NCI-H1694 treated with DMSO at 0.1 percent for 48 hours (cell line): Measurements from ENCODE around the gene USP3.
"Not testable (repeated sequence)": the region's sequence is repeated elsewhere in the genome, so short reads cannot be mapped to it uniquely, and the experiment has no call there.

Experiments
- DNase-seq: peaks from one replicate; lab custom pipeline; 2025; lab: John Stamatoyannopoulos, UW

Gene USP3

DNA sequence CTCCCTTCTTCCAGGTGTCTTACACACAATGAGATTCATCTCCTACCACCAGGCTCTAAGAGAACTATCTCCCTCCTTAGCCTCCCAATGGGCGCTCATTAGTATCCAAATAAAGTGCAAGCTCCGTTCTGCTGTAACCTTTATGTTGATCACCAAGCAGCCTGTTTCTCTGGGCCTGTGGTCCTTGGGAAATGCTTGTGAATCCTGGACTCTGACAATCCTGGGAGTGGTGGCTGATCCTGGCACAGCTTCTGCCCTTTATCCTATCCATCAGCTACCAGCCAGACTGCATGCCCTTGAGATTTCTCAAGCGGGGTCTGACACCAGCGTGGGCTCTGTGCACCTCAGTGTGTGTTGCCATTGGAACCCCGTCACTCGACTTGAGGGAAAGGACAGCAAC lies 26.1 kb upstream of the USP3 start:
- no peak for DNase-seq

DNA sequence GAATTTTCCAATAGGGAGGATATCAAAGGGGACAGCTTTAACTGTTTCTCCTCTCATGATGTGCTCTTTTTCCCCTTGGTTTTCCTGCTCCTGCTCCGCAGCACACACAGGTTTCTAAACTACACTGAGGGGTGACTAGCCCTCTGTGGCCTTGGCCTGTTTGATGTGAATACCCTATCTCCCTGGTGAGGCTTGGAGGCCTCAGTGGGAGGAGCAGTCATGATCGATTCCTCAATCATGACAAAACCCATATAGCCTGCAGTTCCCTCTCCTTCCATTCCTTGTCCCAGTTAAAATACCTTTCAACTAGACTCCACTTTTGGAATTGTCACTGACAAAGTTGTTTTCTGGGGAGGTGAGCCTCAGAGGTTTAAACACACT lies 24.0 kb upstream of the USP3 start:
- DNase-seq = no peak

DNA sequence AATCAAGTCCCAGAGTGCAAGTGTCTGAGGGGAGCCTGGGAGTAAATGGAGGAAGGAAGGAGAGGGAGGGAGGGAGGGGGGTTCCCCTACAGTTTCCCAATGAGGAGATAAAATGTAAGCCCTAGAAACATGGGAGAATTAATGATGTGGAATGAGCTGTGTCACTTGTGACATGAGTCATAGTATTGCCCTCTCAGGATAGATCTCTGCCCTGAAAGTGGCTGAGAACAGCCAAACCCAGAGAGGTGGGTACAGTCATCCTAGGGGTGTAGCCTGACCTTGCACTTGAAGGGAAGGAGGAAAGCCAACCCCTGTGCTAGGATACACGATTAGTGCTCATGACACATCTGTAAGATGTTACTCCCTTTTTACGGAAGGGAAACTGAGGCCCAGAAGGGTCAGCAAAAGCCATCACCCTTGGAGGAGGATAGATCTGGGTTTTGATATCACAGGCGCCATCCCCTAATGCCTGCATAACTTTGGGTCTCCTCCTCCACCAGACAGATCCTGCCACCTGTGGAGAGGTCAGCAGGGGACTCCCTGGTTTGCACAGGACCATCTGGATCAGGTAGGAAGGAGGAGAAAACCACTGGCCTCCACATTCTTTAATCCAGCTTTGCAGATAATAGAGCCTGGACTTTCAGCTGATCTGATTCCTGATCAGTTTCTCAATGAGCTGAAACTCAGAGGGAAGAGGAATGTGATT lies 23.1 kb upstream of the USP3 start:
- no peak for DNase-seq

DNA sequence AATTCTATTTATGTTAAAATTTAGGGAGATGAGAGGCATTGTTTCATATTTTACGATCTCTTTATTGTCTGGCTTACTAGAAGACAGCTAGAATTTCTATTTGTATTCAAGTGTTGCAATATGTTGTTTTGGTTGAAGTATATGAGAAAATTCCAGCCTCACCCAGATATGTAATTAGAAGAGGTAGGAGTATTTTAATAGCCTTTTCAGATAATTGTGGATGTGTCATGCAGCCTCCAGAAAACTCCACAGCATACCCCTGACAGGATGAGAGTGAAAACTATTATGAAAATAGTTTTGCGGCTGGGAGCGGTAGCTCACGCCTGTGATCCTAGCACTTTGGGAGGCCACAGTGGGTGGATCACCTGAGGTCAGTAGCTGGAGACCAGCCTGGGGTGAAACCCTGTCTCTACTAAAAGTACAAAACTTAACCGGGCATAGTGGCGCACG lies 21.5 kb upstream of the USP3 start:
- no peak for DNase-seq

DNA sequence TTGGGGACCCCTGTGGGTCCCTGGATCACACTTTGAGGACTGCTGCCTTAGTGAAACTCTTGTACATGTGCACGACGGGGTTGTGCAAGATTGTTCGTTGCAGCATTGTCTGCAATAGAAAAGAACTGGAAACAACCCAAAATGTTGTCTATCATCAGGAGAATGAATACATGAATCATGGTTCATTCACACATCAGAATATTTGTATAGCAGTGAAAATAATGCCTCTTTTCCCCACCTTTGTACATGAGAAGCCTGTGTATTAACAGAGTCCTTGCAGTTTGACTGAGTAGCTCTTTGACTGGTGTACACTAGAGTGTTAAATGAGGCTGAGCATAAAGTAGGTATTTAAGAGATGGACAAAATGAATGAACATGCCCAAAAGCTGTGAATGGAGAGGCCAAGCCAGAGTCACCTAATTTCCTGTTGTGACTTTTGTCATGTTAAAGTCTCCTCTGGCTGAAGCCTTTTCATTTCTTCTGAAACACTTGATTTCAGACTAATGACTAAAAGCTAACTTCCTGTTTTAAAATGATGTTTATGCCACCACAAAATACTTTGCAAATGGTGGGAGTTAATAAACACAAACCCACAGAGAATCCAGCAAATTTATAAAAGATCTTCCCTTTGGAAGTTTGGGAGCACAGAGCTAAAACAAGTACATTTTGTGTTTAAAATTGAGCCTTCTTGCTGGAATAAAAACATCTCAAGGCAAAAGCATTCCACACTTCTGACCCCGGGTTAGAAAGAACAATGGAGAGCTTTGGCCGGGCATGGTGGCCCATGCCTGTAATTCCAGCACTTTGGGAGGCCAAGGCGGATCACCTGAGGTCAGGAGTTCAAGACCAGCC lies 20.6 kb upstream of the USP3 start:
- no peak for DNase-seq

DNA sequence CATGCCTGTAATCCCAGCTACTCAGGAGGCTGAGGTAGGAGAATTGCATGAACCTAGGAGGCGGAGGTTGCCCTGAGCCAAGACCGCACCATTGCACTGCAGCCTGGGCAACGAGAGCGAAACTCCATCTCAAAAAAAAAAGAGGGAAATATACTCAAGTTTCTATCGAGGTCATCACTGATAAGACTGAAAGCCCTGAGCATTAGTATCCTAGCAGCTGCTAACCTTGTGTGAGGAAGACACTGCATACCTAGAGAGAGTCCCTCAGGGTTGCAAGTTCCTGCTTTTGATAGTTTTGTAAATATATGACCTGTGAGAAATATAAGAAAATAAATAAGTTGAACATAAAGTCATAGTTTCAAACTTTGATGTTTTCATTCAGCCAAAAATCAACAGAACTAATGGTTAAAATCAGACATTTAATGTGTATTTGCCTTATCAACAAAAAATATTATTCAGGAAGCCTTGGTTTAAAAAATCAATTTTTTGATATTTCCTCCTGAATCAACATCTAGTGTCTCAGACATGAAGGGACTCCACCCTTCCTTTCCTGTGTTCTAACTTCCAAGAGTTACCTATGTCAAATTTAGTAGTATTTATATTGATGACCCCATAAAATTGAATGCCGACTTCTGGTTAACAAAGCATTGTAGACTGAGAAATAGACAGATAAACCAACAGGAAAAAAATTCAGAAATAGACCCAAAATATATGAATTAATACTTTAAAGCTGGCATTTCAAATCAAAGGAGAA lies 19.8 kb upstream of the USP3 start:
- DNase-seq = no peak

DNA sequence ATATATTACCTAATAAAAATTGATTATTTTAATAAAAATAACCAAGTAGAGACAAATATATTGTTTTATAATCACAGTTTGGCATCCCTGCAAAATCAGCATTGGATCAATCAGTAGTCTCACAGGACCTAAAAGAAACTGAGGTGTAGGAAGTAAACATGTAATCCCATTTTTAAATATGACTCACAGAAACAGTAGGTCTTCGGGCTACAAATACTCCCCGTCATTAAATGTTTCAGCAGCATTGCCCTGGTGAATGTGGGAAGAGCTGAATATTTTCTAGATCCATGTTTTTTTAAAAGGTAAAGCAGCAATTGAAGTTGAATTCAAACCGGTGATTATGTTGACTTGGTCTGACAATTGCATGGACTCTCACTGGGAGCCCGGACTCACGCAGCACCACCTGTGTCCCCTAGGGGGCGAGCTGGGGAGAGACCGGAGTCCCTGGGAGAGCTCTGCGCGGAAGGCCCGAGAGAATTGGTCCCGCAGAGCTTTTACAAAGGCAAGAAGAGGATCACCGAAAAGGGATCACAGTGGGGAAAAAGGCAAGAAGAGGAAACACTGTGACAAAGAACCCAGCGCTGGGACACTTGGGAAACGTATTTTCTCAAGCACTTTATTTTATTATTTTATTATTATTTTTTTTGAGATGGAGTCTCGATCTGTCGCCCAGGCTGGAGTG lies 17.2 kb upstream of the USP3 start:
- DNase-seq = no peak

DNA sequence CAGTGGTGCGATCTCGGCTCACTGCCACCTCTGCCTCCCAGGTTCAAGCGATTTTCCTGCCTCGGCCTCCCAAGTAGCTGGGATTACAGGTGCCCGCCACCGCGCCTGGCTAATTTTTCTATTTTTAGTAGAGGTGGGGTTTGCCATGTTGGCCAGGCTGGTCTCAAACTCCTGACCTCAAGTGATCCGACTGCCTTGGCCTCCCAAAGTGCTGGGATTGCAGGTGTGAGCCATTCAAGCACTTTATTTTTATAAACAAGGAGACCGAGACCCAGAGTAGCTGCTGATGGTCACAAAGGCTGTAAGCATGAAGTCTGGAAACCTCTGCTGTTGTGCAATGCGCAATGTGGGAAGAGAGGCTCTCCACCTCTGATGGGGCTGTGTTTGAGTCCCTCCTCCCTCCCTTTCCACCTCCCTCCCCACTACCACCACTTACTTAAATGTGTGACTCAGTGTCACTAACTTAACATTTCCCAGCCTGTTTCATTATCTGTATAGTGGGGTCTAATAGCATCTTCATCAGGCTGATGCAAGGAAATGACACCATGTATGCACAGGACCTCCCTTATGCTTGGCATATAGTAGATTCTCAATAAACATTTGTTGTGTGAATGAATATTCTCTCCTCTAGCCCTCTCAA lies 16.5 kb upstream of the USP3 start:
- DNase-seq = not testable (repeated sequence)

DNA sequence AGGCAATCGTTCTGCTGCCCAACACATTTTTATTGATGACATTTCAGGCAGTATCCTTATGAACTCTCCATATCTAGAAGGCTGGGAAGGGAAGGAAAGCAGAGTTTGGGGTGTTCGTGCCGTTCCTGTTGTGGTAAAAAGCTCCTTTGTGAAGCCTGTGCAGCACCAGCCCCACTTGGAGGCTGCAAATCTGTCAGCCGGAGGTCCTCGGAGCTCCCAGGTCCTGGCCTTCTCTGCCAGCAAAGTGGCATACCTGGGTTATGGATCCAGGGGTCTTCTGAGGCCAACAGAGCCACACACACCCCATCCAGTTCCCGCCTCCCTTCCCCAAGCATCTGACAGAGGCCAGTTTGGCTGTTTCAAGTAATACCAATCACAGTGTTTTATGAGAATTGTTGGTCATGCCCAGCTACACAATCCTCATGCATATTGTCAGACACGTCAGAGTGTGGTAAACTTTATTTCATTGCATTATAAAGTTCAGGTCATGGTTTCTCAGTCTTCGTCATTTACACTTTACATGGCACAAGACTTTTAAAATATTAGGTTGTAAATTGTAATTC lies 15.9 kb upstream of the USP3 start:
- no peak for DNase-seq

DNA sequence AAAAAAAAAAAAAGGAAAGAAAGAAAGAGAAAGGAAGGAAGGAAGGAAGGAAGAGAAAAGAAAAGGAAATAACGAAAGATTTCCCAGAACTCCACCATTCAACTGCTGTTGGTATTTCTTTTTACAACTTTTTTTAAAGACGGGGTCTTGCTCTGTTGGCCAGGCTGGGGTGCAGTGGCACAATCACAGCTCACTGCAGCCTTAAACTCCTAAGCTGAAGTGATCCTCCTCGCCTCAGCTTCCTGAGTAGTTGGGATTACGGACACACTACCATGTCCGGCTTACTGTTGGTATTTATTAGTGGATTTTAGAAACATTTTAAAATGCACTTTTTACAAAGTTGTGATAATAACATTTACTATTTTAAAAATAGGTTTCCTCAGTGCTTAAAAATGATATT lies 15.0 kb upstream of the USP3 start:
- DNase-seq = no peak

DNA sequence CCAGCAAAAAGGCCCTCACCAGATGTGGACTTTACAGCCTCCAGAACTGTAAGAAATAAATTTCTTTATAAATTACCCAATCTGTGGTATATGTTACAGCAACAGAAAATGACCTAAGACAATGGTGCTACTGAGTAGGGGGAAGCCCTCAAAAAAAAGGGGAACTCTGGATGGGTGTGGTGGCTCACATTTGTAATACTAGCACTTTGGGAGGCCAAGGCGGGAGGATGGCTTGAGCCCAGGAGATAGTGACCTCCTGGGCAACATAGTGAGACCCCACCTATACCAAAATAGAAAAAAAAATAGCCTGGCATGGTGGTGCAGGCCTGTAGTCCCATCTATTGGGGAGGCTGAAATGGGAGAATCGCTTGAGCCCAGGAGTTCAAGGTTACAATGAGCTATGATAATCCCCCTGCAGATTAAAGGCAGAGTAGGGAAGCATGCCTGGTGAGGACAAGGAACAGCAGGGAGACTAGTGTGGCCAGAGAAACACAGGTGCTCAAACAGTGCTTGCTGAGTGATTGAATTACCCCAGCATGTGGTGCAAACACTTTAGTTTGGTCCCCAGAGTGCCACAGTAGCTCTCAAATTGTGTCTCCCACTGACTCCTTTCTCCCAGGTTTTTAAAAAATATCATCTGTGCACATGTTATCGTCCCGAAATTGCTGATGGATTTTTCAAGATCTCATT lies 13.9 kb upstream of the USP3 start:
- no peak for DNase-seq

DNA sequence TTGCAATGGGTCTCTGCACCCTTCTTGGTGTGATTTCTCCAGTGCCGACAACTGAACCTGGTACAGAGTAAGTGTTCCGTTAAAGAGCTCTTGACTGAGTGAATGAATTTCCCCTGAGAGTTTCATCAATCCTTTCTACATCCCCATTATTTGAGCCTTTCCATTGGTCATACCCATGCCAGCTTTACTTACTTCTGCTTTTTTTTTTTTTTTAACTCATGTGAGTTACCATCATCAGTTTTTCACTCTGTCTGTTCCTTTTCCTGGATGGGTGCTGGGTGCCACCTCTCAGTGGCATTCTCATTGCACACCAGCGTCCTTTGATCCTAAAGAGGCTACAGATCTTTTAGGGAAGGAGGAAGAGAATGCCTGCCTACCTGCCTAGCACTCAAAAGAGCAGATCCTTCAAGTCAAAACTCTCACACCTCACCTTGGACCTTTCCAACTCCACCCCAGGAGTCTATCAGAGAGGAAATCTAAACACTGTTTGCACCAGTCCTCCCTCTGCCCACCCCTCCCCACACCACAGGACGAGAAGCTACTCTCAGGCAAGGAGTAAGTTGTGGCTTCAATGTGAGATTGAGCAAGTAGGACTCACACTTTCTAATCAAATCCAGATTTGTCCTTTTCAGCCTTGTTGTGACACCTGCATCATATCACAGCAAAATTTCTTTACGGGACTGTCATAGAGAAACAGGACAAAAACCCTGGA lies 13.1 kb upstream of the USP3 start:
- no peak for DNase-seq

DNA sequence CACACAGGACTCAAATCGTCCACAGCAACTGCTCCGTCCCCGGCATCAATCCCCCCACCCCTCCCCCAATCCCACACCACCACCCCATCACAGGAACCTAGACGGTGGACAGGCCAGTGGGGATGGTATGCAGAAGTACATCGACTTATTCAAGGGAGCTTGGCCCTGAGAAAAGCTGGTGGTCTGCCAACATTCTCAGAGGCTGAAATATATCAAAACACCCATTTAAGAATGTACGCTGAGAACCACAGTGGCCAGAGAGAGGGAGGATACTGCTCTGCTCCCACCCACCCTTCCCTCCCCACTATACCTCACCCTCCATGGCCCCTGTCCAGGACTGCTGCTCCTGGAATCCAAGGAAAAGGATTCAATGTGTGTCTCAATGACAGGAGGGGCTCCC lies 12.4 kb upstream of the USP3 start:
- no peak for DNase-seq

DNA sequence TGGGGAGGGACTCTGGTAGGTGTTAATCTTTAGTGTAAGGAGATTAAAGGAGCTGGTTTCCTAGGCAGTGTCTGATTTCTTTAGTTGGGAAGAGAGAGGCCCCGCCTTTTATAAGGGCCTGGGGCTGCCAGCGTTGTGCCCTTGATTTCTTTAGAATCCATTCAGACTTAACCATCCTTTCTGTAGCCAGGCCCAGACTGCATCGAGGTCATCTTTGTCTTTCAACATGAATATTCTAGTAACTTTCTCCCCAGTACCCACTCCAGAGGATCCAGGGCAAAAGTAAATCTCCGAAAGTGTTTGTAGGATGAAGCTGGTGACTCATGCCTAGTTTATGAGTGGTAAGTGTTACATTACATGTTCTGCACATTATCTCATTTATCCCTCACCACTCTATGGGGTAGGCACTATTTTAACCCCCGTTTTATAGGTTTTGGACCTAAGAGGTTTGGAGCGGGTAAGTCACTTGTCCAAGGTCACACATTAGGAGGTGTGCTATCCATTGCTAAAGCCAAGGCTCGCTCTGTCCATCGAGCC lies 11.8 kb upstream of the USP3 start:
- no peak for DNase-seq

DNA sequence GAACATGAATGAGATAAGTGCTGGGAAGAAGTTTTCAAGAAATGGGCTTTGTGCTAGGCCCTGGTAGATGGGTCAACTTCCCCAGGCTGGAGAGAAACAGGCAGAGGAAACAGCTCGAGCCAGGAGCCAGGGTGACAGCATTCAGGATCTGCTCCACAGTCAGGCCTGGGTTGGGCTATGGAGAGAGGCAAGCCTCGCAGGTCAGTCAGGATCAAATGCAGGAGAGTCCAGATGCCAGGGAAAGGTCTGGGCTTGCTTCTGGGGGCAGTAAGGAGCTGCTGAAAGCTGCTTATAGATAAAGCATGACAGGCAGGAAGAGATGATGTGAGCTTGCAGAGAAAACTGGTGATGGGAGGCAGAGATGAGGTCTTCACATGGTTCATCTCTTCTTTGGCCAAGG lies 11.0 kb upstream of the USP3 start:
- DNase-seq = no peak

DNA sequence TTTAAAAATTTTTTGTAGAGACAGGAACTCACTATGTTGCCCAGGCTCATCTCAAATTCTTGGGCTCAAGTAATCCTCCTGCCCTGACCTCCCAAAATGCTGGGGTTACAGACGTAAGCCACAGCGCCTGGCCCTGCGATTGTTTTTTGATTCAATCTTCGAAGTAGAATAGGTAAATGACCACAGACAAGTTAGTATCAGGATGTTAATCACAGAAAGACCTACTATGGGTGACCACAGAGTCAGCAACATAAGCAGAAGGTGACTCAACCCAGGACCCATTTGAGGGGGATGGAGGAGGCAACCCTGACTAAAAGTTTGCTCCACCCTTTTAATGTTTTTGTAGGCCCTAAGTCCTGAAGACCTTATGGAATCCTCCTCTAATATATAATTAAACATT lies 10.0 kb upstream of the USP3 start:
- no peak for DNase-seq

DNA sequence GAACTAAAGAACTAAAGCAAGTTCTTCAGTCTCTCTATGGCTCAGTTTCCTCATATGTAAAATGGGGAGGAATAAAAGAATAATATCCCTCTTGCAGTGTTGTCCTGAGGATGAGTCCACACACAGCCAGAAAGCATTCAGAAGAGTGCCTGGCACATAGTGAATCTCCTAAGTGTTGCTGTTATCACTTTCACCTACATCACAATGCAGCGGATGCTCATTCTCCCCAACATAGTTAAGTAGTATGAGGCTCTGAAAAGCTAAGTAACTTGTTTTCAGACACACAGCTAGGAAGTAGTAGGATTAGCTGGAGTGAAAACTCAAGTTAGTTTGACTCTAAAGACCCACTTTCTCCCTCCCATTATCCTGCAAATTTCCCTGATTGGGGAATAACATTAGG lies 9.1 kb upstream of the USP3 start:
- no peak for DNase-seq

DNA sequence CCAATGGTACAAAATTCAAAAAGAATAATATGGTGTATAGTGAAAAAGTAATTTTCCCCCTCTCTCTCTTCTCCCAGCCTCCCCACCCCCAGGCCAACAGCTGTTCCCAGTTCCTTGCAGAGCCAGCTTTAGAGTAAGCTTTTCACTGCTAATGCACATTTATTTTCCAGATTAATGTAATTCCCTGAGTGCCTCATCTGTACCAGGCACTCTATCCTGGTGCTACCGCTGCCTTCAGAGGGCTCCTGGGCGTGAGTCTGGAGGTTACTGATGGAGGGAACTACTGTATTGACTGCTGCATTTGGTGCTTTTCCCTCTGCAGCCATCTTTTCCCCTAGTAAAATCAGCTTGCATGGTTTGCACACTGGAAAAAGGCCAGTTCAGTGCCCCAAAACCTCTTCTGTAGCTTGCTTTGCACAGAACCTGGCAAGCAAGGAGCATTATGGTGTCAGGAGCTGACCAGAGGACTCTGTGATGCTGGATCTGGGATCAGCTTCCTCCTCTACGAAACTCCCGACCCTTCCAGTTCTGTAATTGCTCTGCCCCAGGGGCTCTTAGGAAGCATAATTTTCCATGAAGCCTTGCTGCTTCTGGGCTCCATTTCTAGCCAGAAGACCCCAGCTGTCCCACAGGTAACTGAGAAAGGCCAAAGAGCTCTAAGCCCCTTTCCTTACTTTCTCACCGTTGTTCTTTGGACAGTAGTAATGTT lies 8.5 kb upstream of the USP3 start:
- DNase-seq = no peak
